ENCODE measurements around the gene RCC2. TPM values are rescaled to one million over a fixed set of nuclear protein-coding genes. Genes with fewer than 3 reads are reported as not detected.
"Not testable (repeated sequence)": the region's sequence is repeated elsewhere in the genome, so short reads cannot be mapped to it uniquely, and the experiment has no call there.

Gene RCC2
- total RNA-seq, 2 experiments from 2014 or later, result 133 to 194 TPM

- CTCF ChIA-PET, result no interaction called here
- DNase-seq, result no peak
- H3K9me3 Mint-ChIP-seq (ENCODE audit: low read depth), result no peaks in the 10 kb centered on the region
- peaks cover 7% of the 10 kb centered on the region for H3K27me3 Mint-ChIP-seq
- no peaks in the 10 kb centered on the region for H3K4me1 Mint-ChIP-seq
- H3K27ac Mint-ChIP-seq, result no peak overlapping the region
- no peak for ATAC-seq
- no peaks in the 10 kb centered on the region for H3K36me3 Mint-ChIP-seq
- no peak overlapping the region for H3K4me3 Mint-ChIP-seq
These were observed 25.8 kb upstream of the RCC2 start for GRCh38 chr1:17465228-17465627.

GRCh38 chr1:17463991-17464390 is 24.5 kb upstream of the RCC2 start:
- DNase-seq (no peak), ATAC-seq (no peak)
- CTCF ChIA-PET, result no interaction called here
- Mint-ChIP-seq H3K27me3 (peaks cover 7% of the 10 kb centered on the region), H3K36me3 (no peaks in the 10 kb centered on the region), H3K27ac (no peak overlapping the region), H3K9me3 (ENCODE audit: low read depth) (no peaks in the 10 kb centered on the region), H3K4me3 (no peak overlapping the region), H3K4me1 (no peaks in the 10 kb centered on the region)

- no peak for ATAC-seq
- no peak overlapping the region for H3K27ac Mint-ChIP-seq
These were observed 23.2 kb upstream of the RCC2 start for GRCh38 chr1:17462669-17463068.

GRCh38 chr1:17460219-17460618 is 20.7 kb upstream of the RCC2 start:
- DNase-seq (no peak), ATAC-seq (no peak)
- H3K4me3 Mint-ChIP-seq, result no peak overlapping the region
- no peaks in the 10 kb centered on the region for H3K4me1 Mint-ChIP-seq
- peaks cover 5% of the 10 kb centered on the region for H3K27me3 Mint-ChIP-seq
- no peaks in the 10 kb centered on the region for H3K9me3 Mint-ChIP-seq (ENCODE audit: low read depth)
- H3K27ac Mint-ChIP-seq, result no peak overlapping the region
- CTCF ChIA-PET, result no interaction called here
- no peaks in the 10 kb centered on the region for H3K36me3 Mint-ChIP-seq

More at GRCh38 chr1:17462669-17463068, 23.2 kb upstream of the RCC2 start:
- DNase-seq, result no peak
- Mint-ChIP-seq H3K4me3 (no peak overlapping the region), H3K4me1 (no peaks in the 10 kb centered on the region), H3K36me3 (no peaks in the 10 kb centered on the region), H3K27me3 (peaks cover 7% of the 10 kb centered on the region), H3K9me3 (ENCODE audit: low read depth) (no peaks in the 10 kb centered on the region)
- CTCF ChIA-PET, result no interaction called here

- H3K9me3 Mint-ChIP-seq (ENCODE audit: low read depth), result no peaks in the 10 kb centered on the region
- H3K36me3 Mint-ChIP-seq, result no peaks in the 10 kb centered on the region
- no peak for ATAC-seq
- CTCF ChIA-PET, result no interaction called here
- no peaks in the 10 kb centered on the region for H3K27me3 Mint-ChIP-seq
- no peaks in the 10 kb centered on the region for H3K4me1 Mint-ChIP-seq
- no peak for DNase-seq
- H3K27ac Mint-ChIP-seq, result no peak overlapping the region
- H3K4me3 Mint-ChIP-seq, result no peak overlapping the region
These were observed 19.3 kb upstream of the RCC2 start for GRCh38 chr1:17458794-17459193.

- H3K27me3 Mint-ChIP-seq, result peaks cover 9% of the 10 kb centered on the region
- CTCF ChIA-PET, result interaction anchor here (1.0 to 1.3 kb wide), 2 partner anchors 12 to 25 kb away, joined by 3 to 4 read pairs; no protein-coding TSS in a partner anchor
- no peak overlapping the region for H3K4me3 Mint-ChIP-seq
- DNase-seq (no peak), ATAC-seq (no peak)
- no peaks in the 10 kb centered on the region for H3K4me1 Mint-ChIP-seq
- no peaks in the 10 kb centered on the region for H3K36me3 Mint-ChIP-seq
- H3K9me3 Mint-ChIP-seq (ENCODE audit: low read depth), result no peaks in the 10 kb centered on the region
- H3K27ac Mint-ChIP-seq, result no peak overlapping the region
These were observed 13.2 kb upstream of the RCC2 start for GRCh38 chr1:17452686-17453085.

GRCh38 chr1:17452203-17452602 is 12.7 kb upstream of the RCC2 start:
- H3K27ac Mint-ChIP-seq; H3K4me1 Mint-ChIP-seq; H3K4me3 Mint-ChIP-seq; H3K9me3 Mint-ChIP-seq (ENCODE audit: low read depth); H3K27me3 Mint-ChIP-seq; DNase-seq; ATAC-seq; H3K36me3 Mint-ChIP-seq: not testable (repeated sequence)
- CTCF ChIA-PET, result interaction anchor here (1.0 to 1.3 kb wide), 2 partner anchors 12 to 25 kb away, joined by 3 to 4 read pairs; no protein-coding TSS in a partner anchor

- DNase-seq, result no peak
- CTCF ChIA-PET, result interaction anchor here (1.3 kb wide), 1 partner anchor 12 kb away, joined by 3 read pairs; no protein-coding TSS in a partner anchor
- H3K36me3 Mint-ChIP-seq, result no peaks in the 10 kb centered on the region
These were observed 12.3 kb upstream of the RCC2 start for GRCh38 chr1:17451731-17452130.

GRCh38 chr1:17447501-17447992 is 8.1 kb upstream of the RCC2 start:
- no peak for ATAC-seq
- CTCF ChIA-PET, result no interaction called here
- H3K27ac Mint-ChIP-seq, result no peak overlapping the region
- no peak for DNase-seq
- no peak overlapping the region for H3K4me3 Mint-ChIP-seq
- peaks cover 11% of the 10 kb centered on the region for H3K27me3 Mint-ChIP-seq
- H3K36me3 Mint-ChIP-seq, result no peaks in the 10 kb centered on the region
- no peaks in the 10 kb centered on the region for H3K9me3 Mint-ChIP-seq (ENCODE audit: low read depth)
- H3K4me1 Mint-ChIP-seq, result peaks cover 6% of the 10 kb centered on the region

More at GRCh38 chr1:17451731-17452130, 12.3 kb upstream of the RCC2 start:
- no peaks in the 10 kb centered on the region for H3K4me1 Mint-ChIP-seq
- H3K9me3 Mint-ChIP-seq (ENCODE audit: low read depth), result no peaks in the 10 kb centered on the region
- H3K27ac Mint-ChIP-seq, result no peak overlapping the region
- H3K27me3 Mint-ChIP-seq, result peaks cover 9% of the 10 kb centered on the region
- no peak for ATAC-seq
- no peak overlapping the region for H3K4me3 Mint-ChIP-seq

- no peak for DNase-seq
- H3K27me3 Mint-ChIP-seq, result peaks cover 3% of the 10 kb centered on the region
These were observed 3.4 kb upstream of the RCC2 start for GRCh38 chr1:17442841-17443240.

GRCh38 chr1:17441993-17442357 is 2.5 kb upstream of the RCC2 start:
- Mint-ChIP-seq H3K4me1 (peaks cover 29% of the 10 kb centered on the region), H3K27ac (peak overlapping the region; percentile 79), H3K36me3 (peaks cover 3% of the 10 kb centered on the region), H3K27me3 (peaks cover 2% of the 10 kb centered on the region), H3K4me3 (peak overlapping the region; percentile 41), H3K9me3 (ENCODE audit: low read depth) (no peaks in the 10 kb centered on the region)
- ATAC-seq, result no peak
- CTCF ChIA-PET, result no interaction called here
- no peak for DNase-seq

More at GRCh38 chr1:17442841-17443240, 3.4 kb upstream of the RCC2 start:
- Mint-ChIP-seq H3K9me3 (ENCODE audit: low read depth) (no peaks in the 10 kb centered on the region), H3K27ac (no peak overlapping the region), H3K4me3 (no peak overlapping the region), H3K36me3 (peaks cover 2% of the 10 kb centered on the region), H3K4me1 (peaks cover 27% of the 10 kb centered on the region)
- ATAC-seq, result no peak
- CTCF ChIA-PET, result interaction anchor here (1.3 kb wide), 1 partner anchor 34 kb away, joined by 4 read pairs; no protein-coding TSS in a partner anchor

- Mint-ChIP-seq H3K4me1 (peaks cover 34% of the 10 kb centered on the region), H3K9me3 (ENCODE audit: low read depth) (no peaks in the 10 kb centered on the region), H3K4me3 (peak overlapping the region; percentile 41), H3K27ac (peak overlapping the region; percentile 79), H3K27me3 (no peaks in the 10 kb centered on the region), H3K36me3 (peaks cover 8% of the 10 kb centered on the region)
- CTCF ChIA-PET, result no interaction called here
- no peak for ATAC-seq
- DNase-seq, result no peak
These were observed 2.0 kb upstream of the RCC2 start for GRCh38 chr1:17441265-17441992.

- Mint-ChIP-seq H3K27me3 (no peaks in the 10 kb centered on the region), H3K36me3 (peaks cover 13% of the 10 kb centered on the region), H3K27ac (peak overlapping the region; percentile 79), H3K4me1 (peaks cover 40% of the 10 kb centered on the region), H3K4me3 (peak overlapping the region; percentile 93), H3K9me3 (ENCODE audit: low read depth) (no peaks in the 10 kb centered on the region)
- CTCF ChIA-PET, result interaction anchor here (0.7 to 1.6 kb wide), 4 partner anchors 12 to 51 kb away, joined by 3 to 6 read pairs (median 4); no protein-coding TSS in a partner anchor
- ATAC-seq (no peak), DNase-seq (no peak)
These were observed 1.3 kb upstream of the RCC2 start for GRCh38 chr1:17440827-17441168.

Measured in activated CD8-positive, alpha-beta memory T cell treated with anti-CD3 and anti-CD28 coated beads, Interleukin-2, amount 10 ng/mL, durations not matched to agents 7 days and 5 days (primary cell).